IPS-18c (cell line): ENCODE results near the gene SLC35E1.
"Not testable (repeated sequence)": the region's sequence is repeated elsewhere in the genome, so short reads cannot be mapped to it uniquely, and the experiment has no call there.

Source experiments
- H3K4me3 ChIP-seq: 2 replicates; pipeline ENCODE4 v1.7.0; 2013; ENCODE audit warnings: low read depth, mild to moderate bottlenecking, low read length, moderate library complexity; ENCODE audit not compliant: insufficient read depth
- H3K9me3 ChIP-seq: one replicate; pipeline ENCODE4 v1.6.1; 2013; ENCODE audit warnings: mild to moderate bottlenecking, low read length, moderate library complexity; ENCODE audit not compliant: control insufficient read depth, insufficient read depth

SLC35E1 gene

GRCh38 chr19:16520986-16521624 lies 51.1 kb downstream of the SLC35E1 start:
- Histone ChIP-seq H3K9me3 (peaks cover 2% of the 10 kb centered on the region), H3K4me3 (no peak overlapping the region)

GRCh38 chr19:16520074-16520973 lies 51.9 kb downstream of the SLC35E1 start:
- no peak overlapping the region for H3K4me3 ChIP-seq
- H3K9me3 ChIP-seq: peaks cover 2% of the 10 kb centered on the region

- Histone ChIP-seq H3K9me3 (peaks cover 2% of the 10 kb centered on the region), H3K4me3 (no peak overlapping the region)
Observed at GRCh38 chr19:16519230-16519687, 53.0 kb downstream of the SLC35E1 start.

GRCh38 chr19:16518483-16519229 lies 53.6 kb downstream of the SLC35E1 start:
- Histone ChIP-seq H3K4me3 (no peak overlapping the region), H3K9me3 (peaks cover 2% of the 10 kb centered on the region)

GRCh38 chr19:16518061-16518460 lies 54.2 kb downstream of the SLC35E1 start:
- no peak overlapping the region for H3K4me3 ChIP-seq
- peaks cover 2% of the 10 kb centered on the region for H3K9me3 ChIP-seq

- no peak overlapping the region for H3K4me3 ChIP-seq
- peaks cover 2% of the 10 kb centered on the region for H3K9me3 ChIP-seq
Observed at GRCh38 chr19:16516923-16517610, 55.1 kb downstream of the SLC35E1 start.

- Histone ChIP-seq H3K4me3 (no peak overlapping the region), H3K9me3 (peaks cover 2% of the 10 kb centered on the region)
Observed at GRCh38 chr19:16516381-16516780, 55.8 kb downstream of the SLC35E1 start.

GRCh38 chr19:16514383-16515019 lies 57.7 kb downstream of the SLC35E1 start:
- H3K9me3 ChIP-seq: peaks cover 2% of the 10 kb centered on the region
- H3K4me3 ChIP-seq: no peak overlapping the region

- H3K4me3 ChIP-seq, H3K9me3 ChIP-seq: not testable (repeated sequence)
Observed at GRCh38 chr19:16512611-16513010, 59.6 kb downstream of the SLC35E1 start.

GRCh38 chr19:16509141-16510061 lies 62.8 kb downstream of the SLC35E1 start:
- no peak overlapping the region for H3K4me3 ChIP-seq
- no peaks in the 10 kb centered on the region for H3K9me3 ChIP-seq

- Histone ChIP-seq H3K4me3 (no peak overlapping the region), H3K9me3 (no peaks in the 10 kb centered on the region)
Observed at GRCh38 chr19:16508546-16508945, 63.7 kb downstream of the SLC35E1 start.

GRCh38 chr19:16506961-16507360 lies 65.3 kb downstream of the SLC35E1 start:
- Histone ChIP-seq H3K4me3 (no peak overlapping the region), H3K9me3 (no peaks in the 10 kb centered on the region)

- H3K9me3 ChIP-seq, H3K4me3 ChIP-seq: not testable (repeated sequence)
Observed at GRCh38 chr19:16506161-16506560, 66.1 kb downstream of the SLC35E1 start.

- H3K4me3 ChIP-seq: no peak overlapping the region
- H3K9me3 ChIP-seq: no peaks in the 10 kb centered on the region
Observed at GRCh38 chr19:16504271-16504670, 67.9 kb downstream of the SLC35E1 start.
